K562 treated with DMSO at 1 percent for 12 hours (cell line): Measurements from ENCODE around the gene SON. TPM values are rescaled to one million over a fixed set of nuclear protein-coding genes. Genes with fewer than 3 reads are reported as not detected.

ENCODE experiments used
- total RNA-seq: library from RNA; unstranded; fragments of 300-600 nt; gene quantifications from 2 replicates; pipeline ENCODE4 v1.2.3, GENCODE V29; 2022; ENCODE audit not compliant: insufficient read depth

Gene SON, protein sequence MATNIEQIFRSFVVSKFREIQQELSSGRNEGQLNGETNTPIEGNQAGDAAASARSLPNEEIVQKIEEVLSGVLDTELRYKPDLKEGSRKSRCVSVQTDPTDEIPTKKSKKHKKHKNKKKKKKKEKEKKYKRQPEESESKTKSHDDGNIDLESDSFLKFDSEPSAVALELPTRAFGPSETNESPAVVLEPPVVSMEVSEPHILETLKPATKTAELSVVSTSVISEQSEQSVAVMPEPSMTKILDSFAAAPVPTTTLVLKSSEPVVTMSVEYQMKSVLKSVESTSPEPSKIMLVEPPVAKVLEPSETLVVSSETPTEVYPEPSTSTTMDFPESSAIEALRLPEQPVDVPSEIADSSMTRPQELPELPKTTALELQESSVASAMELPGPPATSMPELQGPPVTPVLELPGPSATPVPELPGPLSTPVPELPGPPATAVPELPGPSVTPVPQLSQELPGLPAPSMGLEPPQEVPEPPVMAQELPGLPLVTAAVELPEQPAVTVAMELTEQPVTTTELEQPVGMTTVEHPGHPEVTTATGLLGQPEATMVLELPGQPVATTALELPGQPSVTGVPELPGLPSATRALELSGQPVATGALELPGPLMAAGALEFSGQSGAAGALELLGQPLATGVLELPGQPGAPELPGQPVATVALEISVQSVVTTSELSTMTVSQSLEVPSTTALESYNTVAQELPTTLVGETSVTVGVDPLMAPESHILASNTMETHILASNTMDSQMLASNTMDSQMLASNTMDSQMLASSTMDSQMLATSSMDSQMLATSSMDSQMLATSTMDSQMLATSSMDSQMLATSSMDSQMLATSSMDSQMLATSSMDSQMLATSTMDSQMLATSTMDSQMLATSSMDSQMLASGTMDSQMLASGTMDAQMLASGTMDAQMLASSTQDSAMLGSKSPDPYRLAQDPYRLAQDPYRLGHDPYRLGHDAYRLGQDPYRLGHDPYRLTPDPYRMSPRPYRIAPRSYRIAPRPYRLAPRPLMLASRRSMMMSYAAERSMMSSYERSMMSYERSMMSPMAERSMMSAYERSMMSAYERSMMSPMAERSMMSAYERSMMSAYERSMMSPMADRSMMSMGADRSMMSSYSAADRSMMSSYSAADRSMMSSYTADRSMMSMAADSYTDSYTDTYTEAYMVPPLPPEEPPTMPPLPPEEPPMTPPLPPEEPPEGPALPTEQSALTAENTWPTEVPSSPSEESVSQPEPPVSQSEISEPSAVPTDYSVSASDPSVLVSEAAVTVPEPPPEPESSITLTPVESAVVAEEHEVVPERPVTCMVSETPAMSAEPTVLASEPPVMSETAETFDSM (N-terminal part only)
- 63.1 and 181 TPM in 2 replicates for total RNA-seq

DNA sequence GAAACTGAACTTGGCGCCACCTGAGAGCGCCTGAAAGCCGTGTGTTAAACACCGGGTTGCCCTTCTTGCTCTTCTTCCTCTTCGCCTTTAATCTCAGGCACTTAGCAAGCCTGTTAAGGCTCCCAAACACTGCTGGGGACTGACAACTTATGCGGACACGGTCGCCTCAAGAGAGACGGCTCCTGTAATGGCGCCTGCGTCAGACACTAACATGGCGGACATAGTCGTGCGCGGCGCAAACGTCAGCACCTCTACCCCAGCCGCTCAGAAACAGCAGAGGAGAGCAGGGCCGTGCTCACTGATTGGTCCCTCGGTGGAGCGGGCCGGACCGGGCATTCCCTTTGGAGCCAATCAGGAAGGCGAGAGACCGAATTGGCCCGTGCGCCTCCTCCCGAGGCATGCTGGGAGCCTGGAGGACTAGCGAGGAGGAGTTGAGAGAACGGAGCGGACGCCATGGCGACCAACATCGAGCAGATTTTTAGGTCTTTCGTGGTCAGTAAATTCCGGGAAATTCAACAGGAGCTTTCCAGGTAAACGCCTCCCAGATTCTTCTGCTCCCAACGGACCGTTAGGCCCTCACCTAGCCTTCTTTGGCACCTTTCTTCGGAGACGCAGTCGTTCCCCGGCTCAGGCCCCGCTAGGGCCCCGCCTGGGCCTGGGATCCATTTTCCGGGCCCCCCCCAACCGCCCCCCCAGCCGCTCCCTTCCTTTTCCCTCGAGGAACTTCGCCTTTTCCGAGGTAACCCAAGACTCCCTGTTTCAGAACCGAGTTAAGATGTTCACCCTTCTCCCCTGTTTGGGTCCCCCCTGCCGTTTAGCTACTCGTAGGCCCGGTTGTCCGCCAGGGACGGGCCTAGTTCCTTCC is at the start of gene SON:
Gene SON (plus strand): TSS at position 399 of the 865 bp plus-strand sequence. CDS start 55 bp downstream, at position 454.

DNA sequence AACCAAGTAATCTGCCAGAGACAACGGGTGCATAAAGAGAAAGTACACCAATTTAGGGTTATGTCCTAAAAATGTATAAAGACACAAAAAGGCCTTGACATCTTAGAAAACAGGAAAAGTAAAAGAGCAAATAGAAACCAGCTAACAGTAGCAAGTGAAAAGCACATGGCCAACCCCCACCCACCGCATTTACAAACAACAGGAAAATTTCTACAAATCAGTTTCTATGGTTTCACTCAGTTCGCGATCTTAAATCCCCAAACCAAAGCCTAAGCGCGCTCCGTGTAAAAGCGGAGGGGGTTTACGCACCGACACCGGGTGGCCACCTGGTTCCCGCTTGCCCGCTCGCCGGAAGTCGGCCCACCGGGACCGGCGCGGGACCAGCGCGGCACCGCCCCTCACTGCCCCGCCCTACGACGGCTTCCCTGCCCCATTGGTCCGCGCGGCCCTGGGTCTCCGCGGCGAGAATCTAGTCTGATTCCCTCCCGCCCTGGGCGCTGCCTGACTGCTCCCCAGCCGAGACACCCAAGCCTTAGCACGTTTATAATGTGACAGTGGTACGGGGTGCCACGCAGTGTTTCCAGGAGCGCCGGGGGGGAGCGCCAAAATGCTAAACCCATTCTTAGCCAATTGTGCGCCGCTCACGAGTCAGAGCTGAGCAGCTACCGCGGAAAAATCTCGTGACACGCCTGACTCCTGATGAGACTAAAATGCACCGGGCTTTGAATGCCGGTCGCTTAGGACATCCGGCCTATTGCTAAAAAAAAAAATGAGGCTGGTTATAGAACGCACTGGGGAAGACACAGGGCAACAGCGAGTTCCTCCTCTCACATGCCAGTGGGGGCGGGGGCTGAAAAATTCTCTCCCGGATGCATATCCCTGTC is 840 bp upstream of the SON start, which contains the start of gene GART:
Gene GART (minus strand): TSS at position 362 of the 884 bp plus-strand sequence. CDS start 2,802 bp downstream, outside the sequence.

DNA sequence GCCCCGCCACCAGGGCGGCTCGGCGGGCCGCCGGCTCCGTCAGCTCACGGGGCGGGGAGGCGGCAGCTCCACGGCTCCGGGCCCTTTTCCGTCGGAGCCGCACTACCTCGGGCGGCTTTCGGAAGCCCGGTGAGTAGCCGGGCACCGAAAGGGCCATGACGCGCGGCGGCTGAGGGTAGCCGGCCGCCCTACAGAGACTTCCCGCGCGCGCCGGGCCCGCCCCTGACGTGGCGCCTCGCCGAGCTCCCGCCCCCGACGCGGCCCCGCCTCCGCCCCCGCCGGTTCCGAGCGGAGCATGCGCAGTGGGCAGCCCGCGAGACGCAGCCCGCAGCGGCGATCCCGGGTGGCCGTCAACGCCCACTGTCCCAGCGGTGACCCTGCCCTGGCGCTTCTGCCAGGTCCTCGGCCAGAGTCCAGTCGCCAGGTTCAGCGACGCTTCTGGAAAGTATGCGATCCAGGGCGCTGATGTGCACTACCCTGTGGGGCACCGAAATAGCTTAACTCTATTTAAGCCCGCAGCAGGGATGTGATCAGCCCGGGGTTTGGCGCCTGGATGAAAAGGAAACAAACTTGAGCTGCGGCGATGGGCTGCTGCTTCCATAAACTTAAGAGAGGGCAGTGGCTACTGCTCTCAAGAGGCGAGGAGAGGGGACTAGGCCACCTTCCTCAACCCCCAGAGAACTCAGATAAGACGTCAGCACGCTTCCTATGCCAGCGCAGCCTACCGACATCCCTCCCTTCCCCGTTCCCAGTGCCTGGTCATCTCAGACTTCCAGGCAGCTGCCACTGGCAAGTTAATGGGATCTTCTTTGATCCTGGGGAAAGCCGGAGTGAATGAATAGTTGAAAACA is 45.9 kb downstream of the SON start, which contains the start of gene DONSON:
Gene DONSON (minus strand): TSS at position 200 of the 851 bp plus-strand sequence. CDS start 43 bp downstream, at position 157.

Other genes starting within 250 kb of the SON start
- 17.4 and 36.9 TPM in 2 replicates for gene IFNAR1, start 218.1 kb upstream of the SON start, total RNA-seq
- gene IFNGR2, start 139.6 kb upstream of the SON start, total RNA-seq = 24.0 and 41.3 TPM in 2 replicates
- 15.7 and 30.7 TPM in 2 replicates for gene TMEM50B, start 63.1 kb upstream of the SON start, total RNA-seq
- 0.84 and 1.4 TPM in 2 replicates for gene DNAJC28, start 51.3 kb upstream of the SON start, total RNA-seq
- 41.7 and 92.8 TPM in 2 replicates for gene GART, start 921 bp upstream of the SON start, total RNA-seq
- 32.4 and 69.0 TPM in 2 replicates for gene DONSON, start 45.6 kb downstream of the SON start, total RNA-seq
- gene CRYZL1, start 98.7 kb downstream of the SON start, total RNA-seq = 24.8 and 34.0 TPM in 2 replicates
- 3.7 and 9.7 TPM in 2 replicates for gene ITSN1, start 99.5 kb downstream of the SON start, total RNA-seq